Measurements from ENCODE around the gene FAM241A. TPM values are rescaled to one million over a fixed set of nuclear protein-coding genes. Genes with fewer than 3 reads are reported as not detected.
"Not testable (repeated sequence)": the region's sequence is repeated elsewhere in the genome, so short reads cannot be mapped to it uniquely, and the experiment has no call there.

Gene FAM241A
- total and polyA plus RNA-seq, 2 donors (not counting 3 experiments of a cell fraction or from before 2014, with no cell fraction given) = 3.2 to 9.1 TPM

GRCh38 chr4:112176596-112176995 is 31.3 kb downstream of the FAM241A start:
- Histone ChIP-seq H3K4me3 (replicated peaks in 1 of 3; ENCODE audit: insufficient read depth in 1 of 3, low read depth in 1 of 3, low read length in 3 of 3) (no peak overlapping the region), H3K4me1 (ENCODE audit: control insufficient read depth, extremely low read depth, insufficient read depth, low read length) (no peaks in the 10 kb centered on the region), H2AFZ (ENCODE audit: low read depth, low read length) (no peak overlapping the region), H4K20me1 (replicated peaks; ENCODE audit: control insufficient read depth, extremely low read depth, insufficient read depth, low read length) (no peaks in the 10 kb centered on the region), H3K9me1 (replicated peaks; ENCODE audit: control insufficient read depth, extremely low read depth, insufficient read depth, low read length) (no peaks in the 10 kb centered on the region), H3K9ac (replicated peaks; ENCODE audit: extremely low read depth, insufficient read depth, low read length) (no peak overlapping the region), H3K36me3 (ENCODE audit: control insufficient read depth in 2 of 2, extremely low read depth in 1 of 2, insufficient read depth in 2 of 2, low read length in 2 of 2) (no peaks in the 10 kb centered on the region), H3K27me3 (ENCODE audit: control insufficient read depth in 2 of 2, insufficient read depth in 2 of 2, low read length in 2 of 2) (no peaks in the 10 kb centered on the region), H3K27ac (ENCODE audit: insufficient read depth, low read depth, low read length) (no peak overlapping the region), H3K79me2 (ENCODE audit: control insufficient read depth, insufficient read depth, low read length) (peaks cover 41% of the 10 kb centered on the region), H3K9me3 (replicated peaks; ENCODE audit: control insufficient read depth, insufficient read depth, low read length) (no peaks in the 10 kb centered on the region), H3K4me2 (ENCODE audit: insufficient read depth, low read length) (no peak overlapping the region)
- no peak for TF ChIP-seq EZH2 (IDR thresholded peaks at IDR 0.05; ENCODE audit: borderline replicate concordance, low read depth, low read length, severe bottlenecking)
- no peak for TF ChIP-seq FOS (IDR thresholded peaks at IDR 0.05; ENCODE audit: borderline replicate concordance, insufficient read depth, low read length)
- no peak for TF ChIP-seq JUN (IDR thresholded peaks at IDR 0.05; ENCODE audit: borderline replicate concordance, insufficient read depth, insufficient read length, low read depth)
- no peak for TF ChIP-seq POLR2A (IDR thresholded peaks at IDR 0.05; ENCODE audit: low read depth, low read length)
- no peak for TF ChIP-seq GATA2 (IDR thresholded peaks at IDR 0.05; ENCODE audit: insufficient read depth, insufficient read length, low read depth, low read length)
- intact Hi-C loops (cut with micrococcal nuclease) (no loop called here), dilution Hi-C loops (cut with MboI; ENCODE audit: extremely low pct_ligation_motif_present, low sequenced_read_pairs) (no loop called here)
- DNase-seq (ENCODE audit: low read depth, low spot score) (no peak), FAIRE-seq (no peak)
- ChIA-PET POLR2A (interaction anchor here (0.6 kb wide), 1 partner anchor 50 kb away, joined by 3 read pairs; no protein-coding TSS in a partner anchor), CTCF (interaction anchor here (1.1 to 1.8 kb wide), 4 partner anchors 9 to 77 kb away, joined by 3 to 5 read pairs (median 3); no protein-coding TSS in a partner anchor)
- no TSS peak for BruUV-seq (replicated peaks)

- H2AFZ ChIP-seq (ENCODE audit: low read depth, low read length); H3K36me3 ChIP-seq (ENCODE audit: control insufficient read depth in 2 of 2, extremely low read depth in 1 of 2, insufficient read depth in 2 of 2, low read length in 2 of 2); BruUV-seq (replicated peaks); H4K20me1 ChIP-seq (replicated peaks; ENCODE audit: control insufficient read depth, extremely low read depth, insufficient read depth, low read length); FAIRE-seq; CTCF ChIA-PET; H3K27me3 ChIP-seq (ENCODE audit: control insufficient read depth in 2 of 2, insufficient read depth in 2 of 2, low read length in 2 of 2); intact Hi-C loops (cut with micrococcal nuclease); H3K4me2 ChIP-seq (ENCODE audit: insufficient read depth, low read length); H3K27ac ChIP-seq (ENCODE audit: insufficient read depth, low read depth, low read length); POLR2A ChIA-PET; H3K4me3 ChIP-seq (replicated peaks in 1 of 3; ENCODE audit: insufficient read depth in 1 of 3, low read depth in 1 of 3, low read length in 3 of 3); H3K9me3 ChIP-seq (replicated peaks; ENCODE audit: control insufficient read depth, insufficient read depth, low read length); H3K9ac ChIP-seq (replicated peaks; ENCODE audit: extremely low read depth, insufficient read depth, low read length); H3K4me1 ChIP-seq (ENCODE audit: control insufficient read depth, extremely low read depth, insufficient read depth, low read length); H3K9me1 ChIP-seq (replicated peaks; ENCODE audit: control insufficient read depth, extremely low read depth, insufficient read depth, low read length); DNase-seq (ENCODE audit: low read depth, low spot score); dilution Hi-C loops (cut with MboI; ENCODE audit: extremely low pct_ligation_motif_present, low sequenced_read_pairs): not testable (repeated sequence)
- peaks cover 30% of the 10 kb centered on the region for H3K79me2 ChIP-seq (ENCODE audit: control insufficient read depth, insufficient read depth, low read length)
Observed at GRCh38 chr4:112178741-112179140, 33.5 kb downstream of the FAM241A start.

Data from endothelial cell of umbilical vein (primary cell).